Retinal pigment epithelial cell (primary cell): Measurements from ENCODE around the gene NAA16.

Source experiments
- DNase-seq: peaks from one replicate; pipeline ENCODE4 v3.0.0-alpha.2; 2010; ENCODE audit warnings: low read depth
- H3K4me3 ChIP-seq: 2 replicates; pipeline ENCODE4 v1.5.1; 2011; ENCODE audit warnings: mild to moderate bottlenecking, low read length, control low read depth, moderate library complexity
- CTCF ChIP-seq: conservative IDR thresholded peaks from 2 replicates; pipeline ENCODE4 v1.5.1; 2011; ENCODE audit warnings: low read depth, low read length, control low read depth, inconsistent platforms

Gene NAA16

DNA sequence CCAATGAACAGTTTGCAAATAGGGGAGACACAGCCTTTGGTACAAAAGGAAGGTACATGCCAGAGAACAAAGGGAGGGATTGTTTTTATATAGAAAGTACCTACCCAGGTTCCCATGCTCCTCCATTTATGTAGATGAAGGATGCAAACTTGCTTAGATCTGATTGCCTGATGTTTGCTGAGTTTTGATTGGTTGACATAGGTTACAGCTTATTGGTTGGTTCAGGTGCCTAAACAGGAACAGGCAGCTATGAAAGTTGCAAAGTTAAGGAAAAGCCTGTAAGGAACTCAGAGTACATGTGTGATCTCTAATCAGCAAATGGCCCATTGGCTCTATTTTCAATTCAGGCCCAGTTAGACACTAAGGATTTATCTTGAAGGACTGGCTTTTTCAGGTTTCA is 6.5 kb upstream of the NAA16 start:
- TF ChIP-seq CTCF = no peak
- no peak overlapping the region for H3K4me3 ChIP-seq
- DNase-seq = no peak

DNA sequence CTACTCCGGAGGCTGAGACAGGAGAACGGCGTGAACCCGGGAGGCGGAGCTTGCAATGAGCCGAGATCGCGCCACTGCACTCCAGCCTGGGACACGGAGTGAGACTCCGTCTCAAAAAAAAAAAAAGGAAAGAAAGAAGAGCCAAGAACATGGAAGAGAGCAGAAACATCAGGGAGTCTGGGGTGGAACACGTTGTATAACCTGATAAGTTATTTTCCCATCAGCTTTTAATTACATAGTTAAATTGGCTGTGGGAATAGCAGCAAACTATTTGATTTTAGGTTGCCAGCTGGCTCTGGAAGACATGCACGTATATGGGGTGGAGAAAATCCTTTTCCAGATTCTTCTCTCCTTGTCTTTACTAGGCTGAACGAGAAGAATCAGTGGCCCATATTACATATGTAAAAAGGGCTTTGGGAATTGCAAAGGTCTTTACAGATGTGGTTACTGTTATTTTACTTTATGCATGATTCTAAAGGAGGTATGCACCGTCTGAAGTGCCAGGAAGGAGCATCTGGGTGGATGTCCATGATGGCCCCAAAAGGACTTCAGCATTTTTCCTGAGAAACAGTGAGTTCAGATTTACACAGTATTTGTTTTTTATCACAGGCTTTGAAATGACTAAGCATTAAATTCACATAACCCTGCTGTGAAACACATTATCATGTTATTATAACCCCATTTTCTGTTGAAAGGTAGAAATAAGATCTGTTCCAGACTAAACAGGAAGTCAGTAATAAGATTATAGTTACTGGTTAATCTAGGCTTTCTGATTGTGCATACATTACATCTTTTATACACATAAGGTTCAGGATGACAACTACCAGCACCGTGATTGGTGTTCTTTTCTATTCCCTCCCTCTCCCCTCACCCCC is 4.6 kb upstream of the NAA16 start:
- no peak overlapping the region for H3K4me3 ChIP-seq
- DNase-seq = no peak
- no peak for TF ChIP-seq CTCF

GRCh38 chr13:41307884-41308640 is 3.0 kb upstream of the NAA16 start:
- no peak for DNase-seq
- no peak for TF ChIP-seq CTCF
- H3K4me3 ChIP-seq = no peak overlapping the region

DNA sequence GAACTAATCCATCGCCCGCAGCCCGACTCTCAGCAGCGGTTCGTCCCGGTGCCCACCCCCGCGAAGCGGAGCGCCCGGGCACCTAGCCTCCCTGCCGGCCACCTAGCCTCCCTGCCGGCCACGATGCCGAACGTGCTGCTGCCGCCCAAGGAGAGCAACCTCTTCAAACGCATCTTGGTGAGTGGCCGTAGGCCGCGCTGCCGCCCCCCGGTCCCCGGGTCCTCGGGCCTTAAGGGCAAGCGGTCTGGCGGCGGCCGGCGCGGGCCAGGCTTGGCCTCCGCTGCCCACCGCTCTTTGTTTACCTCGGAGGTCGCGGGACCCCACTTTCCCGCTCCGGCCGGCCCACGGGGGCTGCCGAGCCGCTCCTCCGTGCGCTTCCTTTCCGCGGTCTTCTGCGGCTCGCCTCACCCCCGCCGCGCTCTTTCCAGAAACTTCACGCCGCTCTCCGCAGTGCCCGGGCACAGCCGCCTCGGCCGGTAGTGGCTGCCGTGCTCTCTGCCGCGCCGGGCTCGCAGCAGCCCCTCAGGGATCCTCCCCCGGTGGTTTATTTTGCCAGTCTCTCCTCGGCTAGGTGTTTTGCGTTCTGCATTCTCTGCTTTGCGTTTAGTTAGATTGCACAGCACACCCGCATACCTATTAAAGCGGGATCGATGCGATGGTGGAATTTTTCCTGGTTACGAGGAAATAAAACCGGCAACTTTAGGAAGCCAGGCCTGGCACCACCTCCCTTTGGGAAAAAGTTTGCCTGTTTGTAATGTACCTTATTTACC is 524 bp downstream of the NAA16 start:
- TF ChIP-seq CTCF = no peak
- DNase-seq = no peak
- H3K4me3 ChIP-seq = peak overlapping the region; percentile 94

DNA sequence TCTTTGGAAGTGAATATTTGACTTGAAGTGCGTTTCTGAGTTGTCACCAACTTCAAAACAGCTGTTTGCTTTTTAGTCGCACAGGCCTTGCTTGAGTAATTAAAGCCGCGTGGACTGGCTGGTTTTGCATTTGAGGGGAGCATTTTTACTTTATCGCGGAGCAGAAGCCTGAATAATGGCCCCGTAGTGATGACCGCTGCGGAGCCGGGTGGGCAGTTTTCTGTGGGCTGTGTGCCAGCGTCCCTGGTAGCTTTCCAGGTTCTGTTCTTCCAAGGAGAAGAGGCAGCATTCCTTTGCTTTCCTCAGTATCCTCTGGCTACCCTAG is 1.1 kb downstream of the NAA16 start:
- no peak for DNase-seq
- peak overlapping the region; percentile 94 for H3K4me3 ChIP-seq
- TF ChIP-seq CTCF = no peak

DNA sequence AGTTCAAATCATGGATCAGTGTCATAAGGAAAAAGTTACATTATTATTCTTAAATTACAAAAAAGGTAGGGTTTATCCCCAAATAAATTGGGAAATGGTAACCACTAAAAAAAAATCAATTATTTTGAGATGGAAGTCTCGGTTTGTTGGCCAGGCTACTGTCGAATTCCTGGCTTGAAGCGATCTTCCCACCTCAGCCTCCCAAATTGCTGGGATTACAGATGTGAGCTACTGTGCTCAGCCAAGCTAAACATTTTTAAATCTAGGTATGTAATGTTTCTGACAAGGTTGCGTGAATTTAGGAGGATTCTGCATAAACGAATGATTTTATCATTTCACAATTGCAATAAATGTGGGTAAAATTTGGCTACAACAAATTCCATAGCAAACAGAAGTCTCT is 2.0 kb downstream of the NAA16 start:
- no peak for TF ChIP-seq CTCF
- peak overlapping the region; percentile 94 for H3K4me3 ChIP-seq
- no peak for DNase-seq
